Ovary (tissue), 3 donors: ENCODE results near the gene TMIGD2.

Source experiments
- EP300 ChIP-seq: sonication (generic); formaldehyde crosslinking; IDR thresholded peaks from one replicate; pipeline ENCODE4 v1.6.1; 2017; ENCODE audit warnings: antibody characterized with exemption
- POLR2A ChIP-seq: fragments of 450-650 bp; IDR thresholded peaks from one replicate; pipeline ENCODE4 v1.6.1; 2017; ENCODE audit warnings: antibody characterized with exemption, mild to moderate bottlenecking, moderate library complexity
- TF ChIP-seq, protein P1 (sequence below), 3 donors: fragments of 450-650 bp in 2 of 3; fragments of 200-600 bp in 1 of 3; IDR thresholded peaks; one replicate each; pipeline versions ENCODE4 v1.5.1 to v1.8.0; 2016 to 2022; ENCODE audit warnings: antibody characterized with exemption in 3 of 3, mild to moderate bottlenecking in 1 of 3
- donor health status: DM: no; HTN: no; CAD: no.

DNA sequence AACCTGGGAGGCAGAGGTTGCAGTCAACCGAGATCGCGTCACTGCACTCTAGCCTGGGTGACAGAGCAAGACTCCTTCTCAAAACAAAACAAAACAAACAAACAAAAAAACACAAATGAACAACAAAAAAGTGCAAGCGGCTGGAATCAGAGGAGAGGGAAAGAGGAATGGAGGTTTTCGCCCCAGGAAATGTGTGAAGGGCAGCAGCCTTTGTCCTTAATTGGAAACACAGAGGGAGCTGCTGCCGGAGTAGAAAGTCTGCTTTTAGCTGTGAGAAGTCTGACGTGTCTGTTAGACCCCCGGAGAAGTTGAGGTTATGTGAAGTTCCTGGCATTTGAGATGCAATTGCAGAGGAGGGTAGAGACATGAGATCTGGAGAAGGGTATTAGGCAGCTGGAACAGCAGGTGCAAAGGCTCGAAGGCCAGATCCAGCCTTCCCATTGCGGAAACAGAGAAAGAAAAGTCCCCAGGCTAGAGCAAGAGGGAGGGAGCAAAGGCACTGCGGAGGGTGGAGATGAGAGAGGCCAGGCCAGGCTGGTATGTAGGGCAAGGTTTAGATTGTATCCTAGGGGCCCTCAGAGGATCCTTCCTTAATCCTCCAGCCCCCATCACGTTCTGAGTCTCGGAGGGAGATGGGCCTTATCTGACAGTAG lies 473 bp downstream of the TMIGD2 start:
- TF ChIP-seq, protein P1, sequence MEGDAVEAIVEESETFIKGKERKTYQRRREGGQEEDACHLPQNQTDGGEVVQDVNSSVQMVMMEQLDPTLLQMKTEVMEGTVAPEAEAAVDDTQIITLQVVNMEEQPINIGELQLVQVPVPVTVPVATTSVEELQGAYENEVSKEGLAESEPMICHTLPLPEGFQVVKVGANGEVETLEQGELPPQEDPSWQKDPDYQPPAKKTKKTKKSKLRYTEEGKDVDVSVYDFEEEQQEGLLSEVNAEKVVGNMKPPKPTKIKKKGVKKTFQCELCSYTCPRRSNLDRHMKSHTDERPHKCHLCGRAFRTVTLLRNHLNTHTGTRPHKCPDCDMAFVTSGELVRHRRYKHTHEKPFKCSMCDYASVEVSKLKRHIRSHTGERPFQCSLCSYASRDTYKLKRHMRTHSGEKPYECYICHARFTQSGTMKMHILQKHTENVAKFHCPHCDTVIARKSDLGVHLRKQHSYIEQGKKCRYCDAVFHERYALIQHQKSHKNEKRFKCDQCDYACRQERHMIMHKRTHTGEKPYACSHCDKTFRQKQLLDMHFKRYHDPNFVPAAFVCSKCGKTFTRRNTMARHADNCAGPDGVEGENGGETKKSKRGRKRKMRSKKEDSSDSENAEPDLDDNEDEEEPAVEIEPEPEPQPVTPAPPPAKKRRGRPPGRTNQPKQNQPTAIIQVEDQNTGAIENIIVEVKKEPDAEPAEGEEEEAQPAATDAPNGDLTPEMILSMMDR (IDR thresholded peaks at IDR 0.05) = no peak
- TF ChIP-seq POLR2A = no peak
- no peak for TF ChIP-seq EP300
